Astrocyte of the cerebellum (primary cell): ENCODE data around the gene NLN.
"Not testable (repeated sequence)": the region's sequence is repeated elsewhere in the genome, so short reads cannot be mapped to it uniquely, and the experiment has no call there.

Experiments used
- DNase-seq: peaks from one replicate; pipeline ENCODE4 v3.0.0-alpha.2; 2011; ENCODE audit warnings: low read depth
- H3K4me3 ChIP-seq: 2 replicates; pipeline ENCODE4 v1.5.1; 2011; ENCODE audit warnings: mild to moderate bottlenecking, low read depth, low read length, moderate library complexity
- in situ Hi-C: cut with HindIII; loops from 2 replicates; pipeline ENCODE4 v1.10.0; 2017; ENCODE audit warnings: low sequenced_read_pairs
- TF ChIP-seq, protein P1 (sequence below): IDR thresholded peaks from 2 replicates; pipeline ENCODE4 v1.5.1; 2012; ENCODE audit warnings: low read length, low read depth, moderate library complexity, mild to moderate bottlenecking; ENCODE audit errors: missing control alignments

NLN gene

DNA sequence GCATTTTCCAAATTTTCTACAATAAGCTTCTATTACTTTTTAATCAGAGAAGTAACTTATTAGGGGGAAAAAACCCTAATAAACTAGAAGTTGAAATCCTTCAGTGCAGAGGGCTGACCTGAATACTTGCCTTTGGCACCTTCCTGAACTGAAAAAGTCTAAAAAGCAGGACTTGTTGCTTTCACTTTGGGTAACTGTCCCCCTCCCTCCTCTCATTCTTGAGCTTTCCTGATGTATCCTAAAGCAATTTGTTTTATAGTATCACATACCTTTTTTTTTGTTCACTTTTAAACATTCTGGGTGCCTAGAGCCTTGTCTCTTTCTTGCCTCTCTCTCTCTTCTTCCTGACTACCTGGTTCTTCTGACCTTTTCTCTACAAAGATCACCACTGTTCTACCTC is 140.4 kb downstream of the NLN start:
- in situ Hi-C loops: no loop called here
- TF ChIP-seq, protein P1, sequence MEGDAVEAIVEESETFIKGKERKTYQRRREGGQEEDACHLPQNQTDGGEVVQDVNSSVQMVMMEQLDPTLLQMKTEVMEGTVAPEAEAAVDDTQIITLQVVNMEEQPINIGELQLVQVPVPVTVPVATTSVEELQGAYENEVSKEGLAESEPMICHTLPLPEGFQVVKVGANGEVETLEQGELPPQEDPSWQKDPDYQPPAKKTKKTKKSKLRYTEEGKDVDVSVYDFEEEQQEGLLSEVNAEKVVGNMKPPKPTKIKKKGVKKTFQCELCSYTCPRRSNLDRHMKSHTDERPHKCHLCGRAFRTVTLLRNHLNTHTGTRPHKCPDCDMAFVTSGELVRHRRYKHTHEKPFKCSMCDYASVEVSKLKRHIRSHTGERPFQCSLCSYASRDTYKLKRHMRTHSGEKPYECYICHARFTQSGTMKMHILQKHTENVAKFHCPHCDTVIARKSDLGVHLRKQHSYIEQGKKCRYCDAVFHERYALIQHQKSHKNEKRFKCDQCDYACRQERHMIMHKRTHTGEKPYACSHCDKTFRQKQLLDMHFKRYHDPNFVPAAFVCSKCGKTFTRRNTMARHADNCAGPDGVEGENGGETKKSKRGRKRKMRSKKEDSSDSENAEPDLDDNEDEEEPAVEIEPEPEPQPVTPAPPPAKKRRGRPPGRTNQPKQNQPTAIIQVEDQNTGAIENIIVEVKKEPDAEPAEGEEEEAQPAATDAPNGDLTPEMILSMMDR: no peak
- DNase-seq: no peak
- H3K4me3 ChIP-seq: no peak overlapping the region

DNA sequence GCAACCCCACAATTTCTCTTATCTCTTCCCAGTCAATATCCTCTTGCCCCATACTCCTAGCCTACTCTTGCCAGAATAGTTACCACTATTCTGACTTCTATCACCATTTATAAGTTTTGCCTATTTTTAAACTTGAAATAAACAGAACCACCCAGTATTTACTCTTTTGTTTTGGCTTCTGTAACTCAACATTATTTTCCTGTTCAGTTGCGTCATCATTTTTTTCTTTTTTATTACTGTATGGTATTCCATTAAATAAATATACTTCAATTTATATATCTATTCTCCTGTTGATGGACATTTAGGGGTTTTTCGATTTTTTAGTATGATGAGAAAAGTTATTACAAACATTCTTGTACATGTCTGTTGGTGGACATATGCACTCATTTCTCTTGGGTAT is 141.7 kb downstream of the NLN start:
- no peak overlapping the region for H3K4me3 ChIP-seq
- in situ Hi-C loops: no loop called here
- DNase-seq: no peak
- TF ChIP-seq, protein P1: no peak

DNA sequence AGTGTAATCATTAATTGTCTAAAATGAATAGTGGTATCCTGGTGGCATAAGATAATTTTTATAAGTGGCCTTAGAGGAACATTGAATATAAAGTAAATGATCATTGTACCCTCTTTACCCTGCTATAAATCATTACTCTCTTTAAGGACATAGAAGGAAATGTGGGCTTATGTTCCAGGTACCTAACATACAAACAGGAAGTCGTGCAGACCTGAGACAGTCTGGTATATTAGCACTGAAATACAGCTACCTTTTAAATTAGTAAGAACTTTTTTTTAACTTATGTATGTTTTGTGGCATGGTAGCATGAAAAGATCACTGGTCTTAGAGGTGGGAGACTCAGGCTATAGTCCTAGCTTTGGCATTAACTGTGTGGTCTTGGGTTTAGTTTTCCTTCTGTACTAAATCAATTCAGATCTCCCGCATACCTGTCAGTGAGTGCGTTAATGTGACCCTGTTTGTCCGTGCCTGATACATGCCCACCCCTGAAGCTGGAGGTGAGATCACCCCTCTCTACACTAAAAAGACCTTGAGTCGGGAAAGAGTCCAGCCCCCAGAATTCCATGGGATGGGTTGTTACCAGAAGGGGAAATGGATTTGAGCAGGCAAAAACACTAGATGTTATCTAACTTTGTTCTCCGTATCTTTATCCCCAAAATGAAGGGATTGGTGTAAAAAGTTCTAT is 145.0 kb downstream of the NLN start:
- H3K4me3 ChIP-seq: no peak overlapping the region
- in situ Hi-C loops: no loop called here
- TF ChIP-seq, protein P1: no peak
- no peak for DNase-seq

DNA sequence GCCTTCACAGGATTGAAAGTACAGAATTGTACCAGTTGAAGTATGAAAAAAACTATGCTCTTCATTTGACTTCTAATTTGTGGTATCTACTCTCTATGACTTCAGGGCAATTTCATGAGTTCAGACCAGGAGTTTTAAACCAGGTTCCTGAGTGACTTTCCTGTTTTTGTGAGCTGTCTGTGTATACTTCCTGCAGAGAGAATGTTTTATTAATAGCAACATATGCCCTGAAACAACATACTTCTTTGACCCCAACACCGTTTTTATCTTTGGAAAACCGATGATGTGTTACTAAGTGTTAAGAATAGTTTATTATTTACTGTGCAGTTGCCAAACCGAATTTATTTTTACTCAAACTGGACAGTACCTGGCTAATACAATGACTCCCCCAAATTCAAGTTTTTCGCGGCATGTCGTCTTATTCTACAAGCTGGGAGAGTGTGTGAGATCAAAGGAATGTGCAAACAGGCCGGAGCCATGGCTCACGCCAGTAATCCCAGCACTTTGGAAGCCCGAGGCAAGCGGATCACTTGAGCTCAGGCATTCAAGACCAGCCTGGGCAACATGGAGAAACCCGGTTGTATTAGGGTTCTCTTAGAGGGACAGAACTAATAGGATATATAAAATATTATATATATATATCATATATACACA is 145.7 kb downstream of the NLN start:
- in situ Hi-C loops: no loop called here
- TF ChIP-seq, protein P1: no peak
- H3K4me3 ChIP-seq: no peak overlapping the region
- DNase-seq: no peak

DNA sequence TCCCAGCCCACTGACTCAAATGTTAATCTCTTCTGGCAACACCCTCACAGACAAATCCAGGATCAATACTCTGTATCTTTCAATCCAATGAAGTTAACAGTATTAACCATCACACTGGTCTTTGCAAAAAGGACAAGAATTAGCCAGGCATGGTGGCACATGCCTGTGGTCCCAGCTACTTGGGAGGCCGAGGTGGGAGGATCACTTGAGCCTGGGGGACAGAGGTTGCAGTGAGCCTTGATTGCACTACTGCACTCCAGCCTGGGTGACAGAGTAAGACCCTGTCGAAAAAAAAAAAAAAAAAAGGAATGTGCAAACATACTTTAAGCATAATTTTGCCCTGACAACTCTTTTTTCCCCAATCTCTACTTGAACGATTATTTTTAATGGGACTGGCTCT is 146.5 kb downstream of the NLN start:
- in situ Hi-C loops: no loop called here
- TF ChIP-seq, protein P1: no peak
- H3K4me3 ChIP-seq: no peak overlapping the region
- no peak for DNase-seq

GRCh38 chr5:65871182-65871581 is 149.2 kb downstream of the NLN start:
- DNase-seq: no peak

DNA sequence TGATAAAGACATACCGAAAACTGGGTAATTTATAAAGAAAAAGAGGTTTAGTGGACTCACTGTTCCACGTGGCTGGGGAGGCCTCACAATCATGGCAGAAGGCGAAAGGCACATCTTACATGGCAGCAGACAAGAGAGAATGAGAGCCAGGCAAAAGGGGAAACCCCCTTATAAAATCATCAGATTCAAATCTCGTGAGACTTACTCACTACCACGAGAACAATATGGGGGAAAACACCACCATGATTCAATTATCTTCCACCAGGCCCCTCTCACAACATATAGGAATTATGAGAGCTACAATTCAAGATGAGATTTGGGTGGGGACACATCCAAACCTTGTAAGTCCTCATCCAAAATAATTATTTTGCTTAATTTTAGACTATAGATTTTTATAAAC is 149.8 kb downstream of the NLN start:
- H3K4me3 ChIP-seq, DNase-seq, in situ Hi-C loops: not testable (repeated sequence)

More at GRCh38 chr5:65871182-65871581, 149.2 kb downstream of the NLN start:
- in situ Hi-C loops: no loop called here
- TF ChIP-seq, protein P1: no peak
- H3K4me3 ChIP-seq: no peak overlapping the region
